SK-N-SH (cell line): ENCODE measurements around the gene HECW1. TPM values are rescaled to one million over a fixed set of nuclear protein-coding genes. Genes with fewer than 3 reads are reported as not detected.

Experiments
- CTCF ChIA-PET: fragments of 300-600, 350-600 bp; formaldehyde crosslinking; extraction: SDS; loops from one replicate; lab custom pipeline; 2021; lab: Yijun Ruan, JAX
- POLR2A ChIA-PET: fragments of 350-600 bp; sonication (Branson Sonifier 250); formaldehyde crosslinking; extraction: SDS; loops from one replicate; lab custom pipeline; 2020; ENCODE audit warnings: antibody characterized with exemption, inconsistent platforms; lab: Yijun Ruan, JAX
- DNase-seq: peaks from one replicate; pipeline ENCODE4 v3.0.0; 2012
- H2AFZ ChIP-seq: fragments of 200-600 bp; sonication (generic); 2 replicates; pipeline ENCODE4 v1.8.1; 2016; ENCODE audit warnings: antibody characterized with exemption, mild to moderate bottlenecking, low read depth
- H3F3A ChIP-seq: fragments of 200-600 bp; sonication (generic); replicated peaks from 2 replicates; pipeline ENCODE3; 2016; ENCODE audit warnings: antibody characterized with exemption, mild to moderate bottlenecking; ENCODE audit not compliant: insufficient read depth
- H3K27ac ChIP-seq, 2 experiments: fragments of 200-500 bp in 1 of 2; fragments of 200-600 bp in 1 of 2; sonication (Bioruptor generic) in 1 of 2; sonication (generic), shearing (Covaris generic) in 1 of 2; 2 replicates each; pipeline versions ENCODE4 v1.5.1 to v1.6.1; 2014 to 2016; ENCODE audit warnings: low read depth in 2 of 2, inconsistent platforms in 1 of 2, low read length in 1 of 2, mild to moderate bottlenecking in 1 of 2, mixed read lengths in 1 of 2
- H3K27me3 ChIP-seq: fragments of 200-600 bp; sonication (generic), shearing (Covaris generic); 2 replicates; pipeline ENCODE4 v1.6.1; 2016; ENCODE audit warnings: mixed run types; ENCODE audit not compliant: insufficient read depth
- H3K36me3 ChIP-seq, 2 experiments: fragments of 200-500 bp in 1 of 2; fragments of 200-600 bp in 1 of 2; sonication (Bioruptor generic) in 1 of 2; sonication (generic) in 1 of 2; replicated peaks in 1 of 2; 2 replicates each; pipeline versions ENCODE3 to v1.5.1; 2014 to 2016; ENCODE audit warnings: low read length in 1 of 2, mild to moderate bottlenecking in 1 of 2; ENCODE audit not compliant: insufficient read depth in 2 of 2, control insufficient read depth in 1 of 2
- H3K4me1 ChIP-seq, 2 experiments: fragments of 200-500 bp in 1 of 2; fragments of 200-600 bp in 1 of 2; sonication (Bioruptor generic) in 1 of 2; sonication (generic), shearing (Covaris generic) in 1 of 2; 2 replicates each; pipeline versions ENCODE4 v1.5.1 to v1.6.1; 2014 to 2016; ENCODE audit warnings: low read depth in 1 of 2, low read length in 1 of 2, mixed run types in 1 of 2; ENCODE audit not compliant: insufficient read depth in 2 of 2, control insufficient read depth in 1 of 2
- H3K4me2 ChIP-seq: fragments of 200-600 bp; sonication (generic), shearing (Covaris generic); 2 replicates; pipeline ENCODE4 v1.6.1; 2017; ENCODE audit warnings: mixed run types
- H3K4me3 ChIP-seq, 2 experiments: fragments of 200-500 bp in 1 of 2; fragments of 200-600 bp in 1 of 2; sonication (Bioruptor generic) in 1 of 2; sonication (generic), shearing (Covaris generic) in 1 of 2; 2 replicates each; pipeline versions ENCODE4 v1.5.1 to v1.8.1; 2014 to 2016; ENCODE audit warnings: low read depth in 2 of 2, inconsistent platforms in 1 of 2, low read length in 1 of 2, mild to moderate bottlenecking in 1 of 2, mixed read lengths in 1 of 2, moderate library complexity in 1 of 2
- H3K79me2 ChIP-seq: fragments of 200-600 bp; sonication (generic); 2 replicates; pipeline ENCODE4 v1.8.1; 2017; ENCODE audit warnings: mild to moderate bottlenecking; ENCODE audit not compliant: insufficient read depth
- H3K9ac ChIP-seq: fragments of 200-600 bp; sonication (generic); 2 replicates; pipeline ENCODE4 v1.6.1; 2017; ENCODE audit warnings: mixed run types
- H3K9me2 ChIP-seq: fragments of 200-600 bp; sonication (generic); 2 replicates; pipeline ENCODE4 v1.6.1; 2017; ENCODE audit warnings: mixed run types
- H3K9me3 ChIP-seq: fragments of 200-600 bp; sonication (generic); 2 replicates; pipeline ENCODE4 v1.6.1; 2017; ENCODE audit warnings: mixed run types, mild to moderate bottlenecking, moderate library complexity
- H4K20me1 ChIP-seq: fragments of 200-600 bp; sonication (generic); 2 replicates; pipeline ENCODE4 v1.6.1; 2017; ENCODE audit warnings: mild to moderate bottlenecking, mixed run types; ENCODE audit not compliant: insufficient read depth
- CHD2 ChIP-seq: fragments of 150-350 bp; IDR thresholded peaks from 2 replicates; pipeline ENCODE4 v1.6.1; 2018; ENCODE audit warnings: low read length; ENCODE audit not compliant: partially characterized antibody
- CTCF ChIP-seq: fragments of 200-600 bp; sonication (generic); IDR thresholded peaks from 2 replicates; pipeline ENCODE4 v1.6.1; 2017; ENCODE audit warnings: antibody characterized with exemption, mild to moderate bottlenecking, moderate library complexity
- EP300 ChIP-seq, 2 experiments: IDR thresholded peaks; 2 replicates each; pipeline versions ENCODE4 v1.4.0 to v1.6.1; 2012; ENCODE audit warnings: borderline replicate concordance in 1 of 2, low read depth in 1 of 2, low read length in 1 of 2
- EZH2phosphoT487 ChIP-seq: fragments of 200-600 bp; sonication (generic); IDR thresholded peaks from 2 replicates; pipeline ENCODE4 v1.6.1; 2017; ENCODE audit warnings: low read depth, mixed run types, mild to moderate bottlenecking, antibody characterized with exemption, moderate library complexity, borderline replicate concordance
- MXI1 ChIP-seq: IDR thresholded peaks from 2 replicates; pipeline ENCODE4 v1.6.1; 2012; ENCODE audit warnings: mild to moderate bottlenecking, low read depth, low read length, improper control_type of control experiment
- RCOR1 ChIP-seq: fragments of 150-350 bp; IDR thresholded peaks from 2 replicates; pipeline ENCODE4 v1.6.1; 2017; ENCODE audit warnings: antibody characterized with exemption, low read length
- REST ChIP-seq: IDR thresholded peaks from 2 replicates; pipeline ENCODE4 v1.6.1; 2012; ENCODE audit warnings: mild to moderate bottlenecking, low read depth, low read length, moderate library complexity
- RFX5 ChIP-seq: IDR thresholded peaks from 2 replicates; pipeline ENCODE4 v1.6.1; 2012; ENCODE audit warnings: mild to moderate bottlenecking, improper control_type of control experiment, low read length
- TCF12 ChIP-seq: IDR thresholded peaks from 2 replicates; pipeline ENCODE4 v1.4.0; 2012
- TEAD4 ChIP-seq: IDR thresholded peaks from 2 replicates; pipeline ENCODE4 v1.4.0; 2012; ENCODE audit warnings: mild to moderate bottlenecking, borderline replicate concordance; ENCODE audit not compliant: insufficient read depth
- WGBS: methylation state at CpG from one replicate; pipeline ENCODE4 v1.1.6; 2017; ENCODE audit warnings: low lambda C conversion rate; 5-methylcytosine and 5-hydroxymethylcytosine counted together
- polyA plus RNA-seq, 3 experiments: library from polyadenylated mRNA; depleted of rRNA; stranded (reverse); fragments of >200 nt; gene quantifications; 2 replicates each; pipeline ENCODE4 v1.2.3, GENCODE V29; 2012

HECW1 gene
- polyA plus RNA-seq, 1 of the 3 experiments (the other 2 are of a cell fraction) = not detected

GRCh38 chr7:43552122-43552521 lies 439.7 kb downstream of the HECW1 start (continued):
- TF ChIP-seq EZH2phosphoT487 = no peak
- no peak for TF ChIP-seq REST

GRCh38 chr7:43553999-43554398 lies 441.6 kb downstream of the HECW1 start:
- H3K4me2 ChIP-seq = no peak overlapping the region
- H3K9me3 ChIP-seq = no peaks in the 10 kb centered on the region
- H3K27me3 ChIP-seq = peaks cover 61% of the 10 kb centered on the region
- H3K36me3 ChIP-seq = no peaks in the 10 kb centered on the region
- no peak overlapping the region for H3K9ac ChIP-seq
- no peak overlapping the region for H2AFZ ChIP-seq
- H3K79me2 ChIP-seq = no peaks in the 10 kb centered on the region
- 38% methylated on average over 1 of the region's 3 CpGs for WGBS
- H3K9me2 ChIP-seq = no peaks in the 10 kb centered on the region
- POLR2A ChIA-PET = no interaction called here
- H3K4me3 ChIP-seq = no peak overlapping the region
- no peak for DNase-seq
- H3K4me1 ChIP-seq = no peaks in the 10 kb centered on the region
- H4K20me1 ChIP-seq = no peaks in the 10 kb centered on the region
- no peak for TF ChIP-seq RFX5
- no peak for TF ChIP-seq EP300 (IDR thresholded peaks at IDR 0.05; ENCODE audit: borderline replicate concordance in 1 of 2, low read depth in 1 of 2, low read length in 1 of 2)
- TF ChIP-seq MXI1 = no peak
- no peak for TF ChIP-seq TEAD4
- no peak for TF ChIP-seq TCF12
- TF ChIP-seq RCOR1 = no peak
- TF ChIP-seq CTCF = no peak
- no peak overlapping the region for H3K27ac ChIP-seq
- CTCF ChIA-PET = interaction anchor here (0.7 to 6.2 kb wide), 2 partner anchors 28 to 1437 kb away, joined by 3 to 32 read pairs; partner anchors contain the start of gene STK17A
- no peaks in the 10 kb centered on the region for H3F3A ChIP-seq

GRCh38 chr7:43554423-43554822 lies 442.0 kb downstream of the HECW1 start:
- Histone ChIP-seq H3K27ac (no peak overlapping the region), H3K36me3 (no peaks in the 10 kb centered on the region), H3K4me2 (no peak overlapping the region), H3K9me2 (no peaks in the 10 kb centered on the region), H3K4me1 (no peaks in the 10 kb centered on the region), H3K9me3 (no peaks in the 10 kb centered on the region), H4K20me1 (no peaks in the 10 kb centered on the region), H3K9ac (no peak overlapping the region), H3K4me3 (no peak overlapping the region), H3F3A (no peaks in the 10 kb centered on the region), H3K27me3 (peaks cover 60% of the 10 kb centered on the region), H2AFZ (no peak overlapping the region), H3K79me2 (no peaks in the 10 kb centered on the region)
- ChIA-PET CTCF (interaction anchor here (0.7 kb wide), 1 partner anchor 1437 kb away, joined by 3 read pairs; no protein-coding TSS in a partner anchor), POLR2A (no interaction called here)
- WGBS = 79% methylated on average over 15 of the region's 15 CpGs
- no peak for TF ChIP-seq CHD2
- DNase-seq = no peak
